ENCODE data around the gene COL6A1. TPM values are rescaled to one million over a fixed set of nuclear protein-coding genes. Genes with fewer than 3 reads are reported as not detected.
A peak's percentile ranks its signal among the peaks of the same experiment; 100 is the strongest.

The COL6A1 gene
- total RNA-seq, 5 donors from 2014 or later (not counting 1 experiment from before 2014, with no cell fraction given), result 4.2 to 25.3 (median 14.6) TPM

- ATAC-seq (replicated peaks in 1 of 4), result no peak
- Histone ChIP-seq H3K36me3 (ENCODE audit: control insufficient read depth in 2 of 2, extremely low read depth in 1 of 2, insufficient read depth in 1 of 2, low read length in 1 of 2) (no peaks in the 10 kb centered on the region), H3K4me3 (ENCODE audit: control insufficient read depth in 1 of 2, extremely low read depth in 1 of 2, low read length in 1 of 2) (no peak overlapping the region), H3K9me3 (no peaks in the 10 kb centered on the region), H3K4me1 (ENCODE audit: control insufficient read depth in 1 of 2, extremely low read depth in 1 of 2, insufficient read depth in 2 of 2, low read length in 2 of 2) (no peaks in the 10 kb centered on the region), H3K27me3 (replicated peaks in 1 of 2; ENCODE audit: control insufficient read depth in 2 of 2, extremely low read depth in 1 of 2, insufficient read depth in 2 of 2, low read length in 1 of 2) (no peaks in the 10 kb centered on the region), H3K27ac (ENCODE audit: low read length) (no peak overlapping the region)
- Mint-ChIP-seq H3K27ac (no peak overlapping the region), H3K27me3 (peaks cover 0 to 5% of the 10 kb centered on the region in 2 donors), H3K4me1 (no peaks in the 10 kb centered on the region), H3K9me3 (peaks cover 5 to 12% (median 10%) of the 10 kb centered on the region in 3 donors), H3K4me3 (no peak overlapping the region), H3K36me3 (no peaks in the 10 kb centered on the region)
- POLR2A ChIA-PET, result no interaction called here
- CTCF ChIA-PET, result no interaction called here
- DNase-seq, result peak in 6 of 35 experiments; percentile 4 to 26 (median 21)
- 79% methylated on average over 11 of the region's 12 CpGs for WGBS (ENCODE audit: insufficient coverage)
Measured at GRCh38 chr21:46031484-46031883, 49.9 kb downstream of the COL6A1 start.

- DNase-seq, result no peak
- ChIA-PET CTCF (no interaction called here), POLR2A (no interaction called here)
- Mint-ChIP-seq H3K27me3 (peaks cover 0 to 5% of the 10 kb centered on the region in 2 donors), H3K36me3 (no peaks in the 10 kb centered on the region), H3K9me3 (peaks cover 5 to 12% (median 10%) of the 10 kb centered on the region in 3 donors), H3K4me3 (no peak overlapping the region), H3K27ac (no peak overlapping the region), H3K4me1 (no peaks in the 10 kb centered on the region)
- no peaks in the 10 kb centered on the region for H3K9me3 ChIP-seq
- no peaks in the 10 kb centered on the region for H3K27me3 ChIP-seq (replicated peaks in 1 of 2; ENCODE audit: control insufficient read depth in 2 of 2, extremely low read depth in 1 of 2, insufficient read depth in 2 of 2, low read length in 1 of 2)
- H3K36me3 ChIP-seq (ENCODE audit: control insufficient read depth in 2 of 2, extremely low read depth in 1 of 2, insufficient read depth in 1 of 2, low read length in 1 of 2), result no peaks in the 10 kb centered on the region
- H3K4me3 ChIP-seq (ENCODE audit: control insufficient read depth in 1 of 2, extremely low read depth in 1 of 2, low read length in 1 of 2), result no peak overlapping the region
- H3K4me1 ChIP-seq (ENCODE audit: control insufficient read depth in 1 of 2, extremely low read depth in 1 of 2, insufficient read depth in 2 of 2, low read length in 2 of 2), result no peaks in the 10 kb centered on the region
- no peak overlapping the region for H3K27ac ChIP-seq (ENCODE audit: low read length)
- WGBS (ENCODE audit: insufficient coverage), result 89% methylated on average over 5 of the region's 6 CpGs
- ATAC-seq (replicated peaks in 1 of 4), result no peak
Measured at GRCh38 chr21:46032100-46032499, 50.5 kb downstream of the COL6A1 start.

GRCh38 chr21:46033410-46034400, 52.1 kb downstream of the COL6A1 start:
- Mint-ChIP-seq H3K27me3 (peaks cover 2 to 5% of the 10 kb centered on the region in 2 donors), H3K36me3 (no peaks in the 10 kb centered on the region), H3K4me3 (no peak overlapping the region), H3K4me1 (no peaks in the 10 kb centered on the region), H3K27ac (no peak overlapping the region), H3K9me3 (peaks cover 5 to 12% (median 10%) of the 10 kb centered on the region in 3 donors)
- WGBS (ENCODE audit: insufficient coverage), result 95% methylated on average over 16 of the region's 64 CpGs
- ChIA-PET POLR2A (no interaction called here), CTCF (no interaction called here)
- H3K27ac ChIP-seq (ENCODE audit: low read length), result no peak overlapping the region
- H3K27me3 ChIP-seq (replicated peaks in 1 of 2; ENCODE audit: control insufficient read depth in 2 of 2, extremely low read depth in 1 of 2, insufficient read depth in 2 of 2, low read length in 1 of 2), result peaks cover 0 to 9% of the 10 kb centered on the region in 2 experiments
- no peak overlapping the region for H3K4me3 ChIP-seq (ENCODE audit: control insufficient read depth in 1 of 2, extremely low read depth in 1 of 2, low read length in 1 of 2)
- no peaks in the 10 kb centered on the region for H3K36me3 ChIP-seq (ENCODE audit: control insufficient read depth in 2 of 2, extremely low read depth in 1 of 2, insufficient read depth in 1 of 2, low read length in 1 of 2)
- H3K4me1 ChIP-seq (ENCODE audit: control insufficient read depth in 1 of 2, extremely low read depth in 1 of 2, insufficient read depth in 2 of 2, low read length in 2 of 2), result no peaks in the 10 kb centered on the region
- ATAC-seq (replicated peaks in 1 of 4) (no peak), DNase-seq (no peak)
- H3K9me3 ChIP-seq, result no peaks in the 10 kb centered on the region

GRCh38 chr21:46035809-46036695, 54.5 kb downstream of the COL6A1 start:
- POLR2A ChIA-PET, result no interaction called here
- no peak for DNase-seq

GRCh38 chr21:46036696-46037330, 55.2 kb downstream of the COL6A1 start:
- Mint-ChIP-seq H3K27me3 (peaks cover 4 to 8% of the 10 kb centered on the region in 2 donors), H3K4me3 (no peak overlapping the region), H3K9me3 (no peaks in the 10 kb centered on the region), H3K27ac (no peak overlapping the region), H3K36me3 (no peaks in the 10 kb centered on the region), H3K4me1 (no peaks in the 10 kb centered on the region)
- Histone ChIP-seq H3K36me3 (ENCODE audit: control insufficient read depth in 2 of 2, extremely low read depth in 1 of 2, insufficient read depth in 1 of 2, low read length in 1 of 2) (no peaks in the 10 kb centered on the region), H3K27ac (ENCODE audit: low read length) (no peak overlapping the region), H3K9me3 (no peaks in the 10 kb centered on the region), H3K4me1 (ENCODE audit: control insufficient read depth in 1 of 2, extremely low read depth in 1 of 2, insufficient read depth in 2 of 2, low read length in 2 of 2) (no peaks in the 10 kb centered on the region), H3K4me3 (ENCODE audit: control insufficient read depth in 1 of 2, extremely low read depth in 1 of 2, low read length in 1 of 2) (no peak overlapping the region), H3K27me3 (replicated peaks in 1 of 2; ENCODE audit: control insufficient read depth in 2 of 2, extremely low read depth in 1 of 2, insufficient read depth in 2 of 2, low read length in 1 of 2) (peaks cover 0 to 29% of the 10 kb centered on the region in 2 experiments)
- ATAC-seq (replicated peaks in 1 of 4) (no peak), DNase-seq (no peak)
- WGBS (ENCODE audit: insufficient coverage), result 84% methylated on average over 25 of the region's 30 CpGs
- ChIA-PET POLR2A (no interaction called here), CTCF (no interaction called here)

More at GRCh38 chr21:46035809-46036695, 54.5 kb downstream of the COL6A1 start:
- H3K36me3 ChIP-seq (ENCODE audit: control insufficient read depth in 2 of 2, extremely low read depth in 1 of 2, insufficient read depth in 1 of 2, low read length in 1 of 2), result no peaks in the 10 kb centered on the region
- CTCF ChIA-PET, result no interaction called here
- WGBS (ENCODE audit: insufficient coverage), result 88% methylated on average over 44 of the region's 45 CpGs
- Mint-ChIP-seq H3K27ac (no peak overlapping the region), H3K36me3 (no peaks in the 10 kb centered on the region), H3K9me3 (no peaks in the 10 kb centered on the region), H3K27me3 (peaks cover 0 to 7% of the 10 kb centered on the region in 2 donors), H3K4me3 (no peak overlapping the region), H3K4me1 (no peaks in the 10 kb centered on the region)
- no peaks in the 10 kb centered on the region for H3K4me1 ChIP-seq (ENCODE audit: control insufficient read depth in 1 of 2, extremely low read depth in 1 of 2, insufficient read depth in 2 of 2, low read length in 2 of 2)
- ATAC-seq (replicated peaks in 1 of 4), result no peak
- no peak overlapping the region for H3K4me3 ChIP-seq (ENCODE audit: control insufficient read depth in 1 of 2, extremely low read depth in 1 of 2, low read length in 1 of 2)
- H3K9me3 ChIP-seq, result no peaks in the 10 kb centered on the region
- no peak overlapping the region for H3K27ac ChIP-seq (ENCODE audit: low read length)
- peaks cover 0 to 25% of the 10 kb centered on the region in 2 experiments for H3K27me3 ChIP-seq (replicated peaks in 1 of 2; ENCODE audit: control insufficient read depth in 2 of 2, extremely low read depth in 1 of 2, insufficient read depth in 2 of 2, low read length in 1 of 2)

All from T-cell (primary cell).